Measurements from ENCODE around the gene GRIFIN.

GRIFIN gene

DNA sequence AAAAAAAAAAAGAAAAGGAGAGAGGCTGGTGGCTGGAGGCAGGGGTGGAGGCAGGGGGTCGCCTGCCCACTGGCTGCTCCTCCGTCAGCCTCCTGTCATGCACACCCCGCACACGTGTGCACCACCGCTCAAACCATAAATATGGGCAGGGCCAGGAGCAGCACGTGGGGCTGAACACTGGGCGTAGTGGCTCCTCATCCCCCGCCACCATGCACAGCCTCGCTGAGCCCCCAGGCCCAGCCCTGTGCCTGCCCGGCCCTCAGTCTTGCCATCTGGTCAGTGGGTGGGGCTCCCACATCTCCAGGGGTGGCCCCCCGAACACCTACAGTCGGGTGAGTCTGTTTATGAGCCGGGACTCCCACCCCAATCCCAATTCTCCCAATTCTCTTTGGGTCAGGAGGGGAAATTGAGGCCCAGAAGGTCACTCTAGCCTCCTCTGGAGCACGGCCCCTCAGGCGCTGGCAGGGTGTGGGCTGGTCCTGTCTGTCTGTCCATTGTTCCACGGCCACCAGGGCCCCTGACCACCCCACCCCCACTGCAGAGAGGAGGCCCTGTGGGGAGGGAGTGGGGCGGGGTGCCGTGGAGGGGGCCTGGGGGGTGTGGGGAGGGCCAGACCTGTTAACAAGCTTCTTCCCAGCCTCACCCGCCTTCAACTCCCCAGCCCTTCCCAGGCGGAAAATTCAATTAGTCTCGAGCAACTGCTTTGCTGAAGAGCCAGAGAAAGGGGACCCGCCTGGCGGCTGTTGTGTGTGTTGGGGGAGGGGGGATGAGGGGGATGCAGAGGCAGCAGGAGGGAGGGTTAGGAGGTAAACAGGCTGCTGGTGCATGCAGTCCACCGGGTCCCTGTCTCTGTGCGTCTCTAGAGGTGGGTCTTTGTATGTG, 19.5 kb upstream of the GRIFIN start:
- H3K36me3 ChIP-seq (ENCODE audit: insufficient read depth, low read length), result no peaks in the 10 kb centered on the region
- H3K9me3 ChIP-seq (ENCODE audit: insufficient read depth, low read depth, low read length), result no peaks in the 10 kb centered on the region
- H3K4me3 ChIP-seq (ENCODE audit: low read length), result no peak overlapping the region
- peaks cover 29% of the 10 kb centered on the region for H3K4me1 ChIP-seq (ENCODE audit: insufficient read depth, low read length)
- no peak overlapping the region for H3K9ac ChIP-seq (ENCODE audit: low read depth, low read length)
- 54% methylated on average over 22 of the region's 25 CpGs for WGBS
- H3K27ac ChIP-seq (ENCODE audit: low read depth, low read length), result peak overlapping the region; percentile 65
- H3K27me3 ChIP-seq (ENCODE audit: insufficient read depth, low read length), result no peaks in the 10 kb centered on the region

DNA sequence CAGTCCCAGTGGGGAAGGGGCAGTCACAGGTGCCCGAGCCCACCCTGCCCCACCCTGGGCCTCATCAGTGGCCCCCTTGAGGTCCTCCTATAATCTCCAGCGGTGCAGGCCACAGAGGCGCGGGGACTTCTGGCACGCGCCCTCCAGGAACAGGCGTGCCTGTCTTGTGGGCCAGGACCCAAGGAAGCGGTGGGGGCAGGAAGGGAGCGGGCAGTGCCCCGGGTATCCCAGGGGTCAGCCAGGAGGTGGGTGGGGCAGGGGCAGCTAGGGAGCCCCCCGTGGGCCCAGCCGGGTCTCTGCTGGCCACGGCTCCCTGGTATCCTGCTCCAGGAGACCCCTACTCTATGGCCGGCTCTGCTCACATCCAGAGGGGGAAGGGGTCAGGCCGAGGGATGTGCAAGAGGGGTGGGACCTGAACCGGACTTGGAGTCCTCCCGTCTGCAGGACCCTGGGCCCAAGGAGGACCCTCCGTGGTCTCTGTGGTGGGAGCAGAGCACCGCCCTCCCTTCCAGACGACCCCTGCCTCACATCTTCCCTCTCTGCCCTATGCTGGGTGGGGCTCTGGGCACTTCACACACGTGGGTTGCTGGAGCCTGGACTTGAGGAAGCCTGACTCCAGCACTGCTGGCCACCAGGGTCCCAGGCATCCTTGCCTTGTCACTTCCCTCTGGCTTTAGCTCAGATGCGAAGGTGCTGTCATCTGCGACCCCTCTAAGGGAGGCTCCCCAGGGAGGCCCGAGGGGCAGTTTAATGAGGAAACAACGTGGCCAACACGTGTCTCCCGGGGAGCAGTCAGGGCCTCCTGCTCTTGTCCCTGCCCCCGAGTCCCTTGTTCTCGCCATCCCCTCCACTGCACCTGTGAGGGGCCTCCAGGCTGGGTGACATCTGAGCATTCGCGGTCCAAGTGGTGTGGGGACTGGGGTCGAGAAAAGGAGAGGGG, 18.3 kb upstream of the GRIFIN start:
- Histone ChIP-seq H3K4me3 (ENCODE audit: low read length) (no peak overlapping the region), H3K9ac (ENCODE audit: low read depth, low read length) (no peak overlapping the region), H3K36me3 (ENCODE audit: insufficient read depth, low read length) (no peaks in the 10 kb centered on the region), H3K4me1 (ENCODE audit: insufficient read depth, low read length) (peaks cover 18% of the 10 kb centered on the region), H3K27ac (ENCODE audit: low read depth, low read length) (no peak overlapping the region), H3K27me3 (ENCODE audit: insufficient read depth, low read length) (no peaks in the 10 kb centered on the region), H3K9me3 (ENCODE audit: insufficient read depth, low read depth, low read length) (no peaks in the 10 kb centered on the region)
- WGBS, result 87% methylated on average over 32 of the region's 32 CpGs

DNA sequence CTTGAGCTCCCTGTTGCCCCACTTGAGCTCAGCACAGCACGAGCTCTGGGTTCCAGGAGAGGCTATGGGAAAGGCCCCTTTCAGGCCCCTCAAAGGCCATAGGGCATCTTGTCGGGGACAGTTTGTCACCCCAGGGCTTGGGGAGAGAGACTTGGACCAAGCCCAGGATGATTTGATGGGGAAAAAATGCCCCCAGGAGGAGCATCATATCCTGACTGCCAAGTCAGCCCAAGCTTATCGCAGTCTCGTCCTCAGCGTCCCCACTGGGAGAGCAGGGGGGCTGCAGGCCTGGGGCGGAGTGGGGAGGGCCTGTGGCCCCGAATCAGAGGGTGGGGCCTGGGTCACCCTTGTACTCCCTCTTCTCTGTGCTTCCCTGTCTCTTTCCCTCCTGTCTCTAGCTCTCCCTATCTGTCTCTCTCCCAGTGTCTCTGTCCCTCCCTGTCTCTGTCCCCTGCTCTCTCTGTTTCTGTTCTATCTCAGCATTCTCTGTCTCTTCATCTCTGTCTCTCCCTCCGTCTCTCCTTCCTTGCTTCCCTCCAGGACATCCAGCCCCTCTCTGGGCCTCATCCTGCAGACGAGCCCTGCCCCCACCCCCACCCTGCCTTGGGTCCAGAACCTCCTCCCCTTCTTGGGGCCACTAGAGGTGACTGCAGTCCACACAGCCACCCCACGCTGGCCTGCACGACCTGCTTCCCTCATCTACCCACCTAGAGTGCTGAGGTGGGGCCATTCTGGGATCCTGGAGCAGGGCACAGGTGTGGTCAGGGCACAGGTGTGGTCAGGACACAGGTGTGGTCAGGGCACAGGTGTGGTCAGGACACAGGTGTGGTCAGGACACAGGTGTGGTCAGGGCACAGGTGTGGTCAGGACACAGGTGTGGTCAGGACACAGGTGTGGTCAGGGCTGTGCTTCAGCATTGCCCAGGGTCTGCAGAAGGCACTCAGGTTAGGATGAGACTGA, 17.3 kb upstream of the GRIFIN start:
- H3K27me3 ChIP-seq (ENCODE audit: insufficient read depth, low read length), result no peaks in the 10 kb centered on the region
- no peak overlapping the region for H3K9ac ChIP-seq (ENCODE audit: low read depth, low read length)
- no peak overlapping the region for H3K27ac ChIP-seq (ENCODE audit: low read depth, low read length)
- peaks cover 10% of the 10 kb centered on the region for H3K4me1 ChIP-seq (ENCODE audit: insufficient read depth, low read length)
- H3K36me3 ChIP-seq (ENCODE audit: insufficient read depth, low read length), result no peaks in the 10 kb centered on the region
- no peak overlapping the region for H3K4me3 ChIP-seq (ENCODE audit: low read length)
- 81% methylated on average over 11 of the region's 11 CpGs for WGBS
- no peaks in the 10 kb centered on the region for H3K9me3 ChIP-seq (ENCODE audit: insufficient read depth, low read depth, low read length)

DNA sequence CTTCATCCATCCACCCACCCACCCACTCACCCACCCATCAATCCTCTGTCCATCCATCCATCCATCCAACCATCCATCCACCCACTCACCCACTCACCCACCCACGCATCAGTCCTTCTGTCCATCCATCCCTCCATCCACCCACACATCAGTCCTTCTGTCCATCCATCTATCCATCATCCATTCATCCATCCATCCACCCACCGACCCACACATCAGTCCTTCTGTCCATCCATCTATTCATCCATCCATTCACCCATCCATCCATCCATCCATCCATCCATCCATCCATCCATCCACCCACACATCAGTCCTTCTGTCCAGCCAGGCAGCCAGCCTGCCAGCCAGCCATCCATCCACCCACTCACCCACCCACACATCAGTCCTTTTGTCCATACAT, 15.8 kb upstream of the GRIFIN start:
- Histone ChIP-seq H3K27ac (ENCODE audit: low read depth, low read length) (no peak overlapping the region), H3K36me3 (ENCODE audit: insufficient read depth, low read length) (no peaks in the 10 kb centered on the region), H3K9me3 (ENCODE audit: insufficient read depth, low read depth, low read length) (no peaks in the 10 kb centered on the region), H3K27me3 (ENCODE audit: insufficient read depth, low read length) (no peaks in the 10 kb centered on the region), H3K4me3 (ENCODE audit: low read length) (no peak overlapping the region), H3K4me1 (ENCODE audit: insufficient read depth, low read length) (peaks cover 4% of the 10 kb centered on the region; the same call in 1 of the 2 replicates), H3K9ac (ENCODE audit: low read depth, low read length) (no peak overlapping the region)
- WGBS, result 88% methylated on average over 2 of the region's 2 CpGs

DNA sequence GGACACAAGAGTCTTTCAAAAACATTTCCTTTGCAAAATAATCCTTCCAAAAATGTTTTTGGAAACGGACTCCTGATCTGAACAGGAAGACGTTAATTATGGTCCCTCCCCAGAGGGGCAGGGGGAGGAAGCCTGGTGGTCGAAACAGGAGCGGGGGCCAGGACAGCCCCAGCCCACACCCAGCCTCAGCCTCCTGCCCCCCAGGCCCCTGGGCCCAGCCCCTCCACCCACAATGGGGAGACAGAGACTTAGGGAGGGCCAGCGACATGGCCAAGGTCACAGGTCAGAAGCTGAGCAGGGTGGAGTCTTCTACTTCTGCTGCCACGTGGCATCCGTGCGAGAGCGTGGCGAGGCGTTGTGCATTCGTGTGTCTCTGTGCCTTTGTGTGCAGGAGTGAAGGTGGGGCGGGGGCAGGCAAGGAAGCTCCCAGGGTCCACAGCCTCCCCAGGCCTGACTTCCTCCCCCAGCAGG, 14.0 kb upstream of the GRIFIN start:
- 97% methylated on average over 13 of the region's 13 CpGs for WGBS
- H3K27ac ChIP-seq (ENCODE audit: low read depth, low read length), result no peak overlapping the region
- no peaks in the 10 kb centered on the region for H3K4me1 ChIP-seq (ENCODE audit: insufficient read depth, low read length)
- no peaks in the 10 kb centered on the region for H3K9me3 ChIP-seq (ENCODE audit: insufficient read depth, low read depth, low read length)
- H3K27me3 ChIP-seq (ENCODE audit: insufficient read depth, low read length), result no peaks in the 10 kb centered on the region
- no peaks in the 10 kb centered on the region for H3K36me3 ChIP-seq (ENCODE audit: insufficient read depth, low read length)
- no peak overlapping the region for H3K4me3 ChIP-seq (ENCODE audit: low read length)
- H3K9ac ChIP-seq (ENCODE audit: low read depth, low read length), result no peak overlapping the region

DNA sequence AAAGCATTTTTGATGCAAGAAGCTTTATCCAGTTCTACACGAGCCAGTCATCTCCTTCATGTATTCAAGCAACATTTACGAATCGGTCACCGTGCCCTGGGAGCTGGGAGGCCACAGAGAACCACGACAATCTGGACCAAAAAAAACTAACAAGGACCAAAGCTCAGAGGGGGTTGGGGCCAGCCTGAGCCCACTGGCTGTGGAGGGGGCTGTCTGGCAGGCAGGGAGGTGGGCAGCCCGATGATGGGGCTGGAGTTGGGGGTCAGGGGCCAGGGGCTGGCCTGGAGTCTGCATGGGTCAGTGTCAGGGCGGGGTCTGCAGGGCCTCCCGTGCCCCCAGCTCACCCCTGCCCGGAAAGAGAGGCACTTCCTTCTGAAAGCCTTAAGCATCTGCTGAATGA, 12.5 kb upstream of the GRIFIN start:
- Histone ChIP-seq H3K9me3 (ENCODE audit: insufficient read depth, low read depth, low read length) (no peaks in the 10 kb centered on the region), H3K27ac (ENCODE audit: low read depth, low read length) (no peak overlapping the region), H3K4me1 (ENCODE audit: insufficient read depth, low read length) (no peaks in the 10 kb centered on the region), H3K36me3 (ENCODE audit: insufficient read depth, low read length) (no peaks in the 10 kb centered on the region), H3K4me3 (ENCODE audit: low read length) (no peak overlapping the region), H3K9ac (ENCODE audit: low read depth, low read length) (no peak overlapping the region), H3K27me3 (ENCODE audit: insufficient read depth, low read length) (no peaks in the 10 kb centered on the region)
- WGBS, result 83% methylated on average over 9 of the region's 9 CpGs

DNA sequence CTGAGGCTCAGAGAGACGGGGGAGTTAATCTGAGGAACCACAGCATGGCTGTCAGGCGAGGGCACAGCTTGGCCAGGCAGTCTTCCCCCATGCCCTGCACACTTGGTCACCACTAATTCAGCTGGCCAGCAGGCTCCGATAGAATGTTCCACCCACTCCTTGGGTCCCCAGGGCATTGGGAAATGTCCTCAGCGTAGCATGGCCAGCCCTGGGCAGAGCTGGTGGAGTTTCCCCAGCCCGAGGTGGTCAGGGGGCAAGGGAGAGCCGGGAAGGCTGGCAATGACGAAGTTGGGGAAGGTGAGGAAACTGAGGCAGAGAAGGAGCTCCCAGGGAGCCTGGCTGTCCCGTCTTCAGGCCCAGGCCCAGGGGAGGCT, 12.1 kb upstream of the GRIFIN start:
- no peaks in the 10 kb centered on the region for H3K27me3 ChIP-seq (ENCODE audit: insufficient read depth, low read length)
- H3K9ac ChIP-seq (ENCODE audit: low read depth, low read length), result no peak overlapping the region
- WGBS, result 89% methylated on average over 8 of the region's 8 CpGs
- no peaks in the 10 kb centered on the region for H3K4me1 ChIP-seq (ENCODE audit: insufficient read depth, low read length)
- H3K27ac ChIP-seq (ENCODE audit: low read depth, low read length), result no peak overlapping the region
- no peak overlapping the region for H3K4me3 ChIP-seq (ENCODE audit: low read length)
- H3K36me3 ChIP-seq (ENCODE audit: insufficient read depth, low read length), result no peaks in the 10 kb centered on the region
- no peaks in the 10 kb centered on the region for H3K9me3 ChIP-seq (ENCODE audit: insufficient read depth, low read depth, low read length)

DNA sequence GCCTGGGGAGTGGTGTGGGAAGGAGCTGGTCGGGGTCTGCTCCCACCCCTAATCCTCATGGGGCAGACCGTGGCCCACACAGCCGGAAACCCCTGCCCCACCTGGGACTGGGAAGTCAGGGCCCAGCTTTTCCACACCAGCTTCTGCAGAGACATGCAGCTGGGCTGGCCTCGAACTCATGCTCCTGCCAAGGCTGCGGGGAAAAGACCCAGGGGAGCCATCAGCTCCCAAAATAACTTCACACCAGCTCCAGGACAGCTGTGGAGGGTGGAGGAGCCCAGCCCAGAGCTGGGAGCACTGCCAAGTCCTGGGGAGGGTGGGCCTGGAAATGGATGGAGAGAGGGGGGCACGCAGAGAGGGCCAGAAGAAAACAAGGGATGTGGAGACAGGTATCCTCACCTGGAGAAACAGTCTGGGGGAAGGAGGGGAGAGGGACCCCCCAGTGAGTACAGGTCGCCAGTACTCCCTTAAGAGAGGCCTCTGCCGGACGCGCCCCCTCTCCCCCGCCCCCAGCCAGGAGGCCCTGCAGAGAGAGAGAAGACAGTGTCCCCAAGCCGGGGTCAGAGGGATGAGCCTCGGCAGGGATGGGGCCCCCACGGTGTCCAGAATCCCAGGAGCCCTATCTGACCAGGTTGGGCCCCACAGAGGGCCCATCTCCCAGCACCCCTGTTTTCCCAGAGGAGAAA, 11.5 kb upstream of the GRIFIN start:
- H3K9me3 ChIP-seq (ENCODE audit: insufficient read depth, low read depth, low read length), result no peaks in the 10 kb centered on the region
- H3K4me1 ChIP-seq (ENCODE audit: insufficient read depth, low read length), result no peaks in the 10 kb centered on the region
- H3K27ac ChIP-seq (ENCODE audit: low read depth, low read length), result no peak overlapping the region
- no peak overlapping the region for H3K9ac ChIP-seq (ENCODE audit: low read depth, low read length)
- H3K36me3 ChIP-seq (ENCODE audit: insufficient read depth, low read length), result no peaks in the 10 kb centered on the region
- no peak overlapping the region for H3K4me3 ChIP-seq (ENCODE audit: low read length)
- 86% methylated on average over 14 of the region's 14 CpGs for WGBS
- H3K27me3 ChIP-seq (ENCODE audit: insufficient read depth, low read length), result no peaks in the 10 kb centered on the region

DNA sequence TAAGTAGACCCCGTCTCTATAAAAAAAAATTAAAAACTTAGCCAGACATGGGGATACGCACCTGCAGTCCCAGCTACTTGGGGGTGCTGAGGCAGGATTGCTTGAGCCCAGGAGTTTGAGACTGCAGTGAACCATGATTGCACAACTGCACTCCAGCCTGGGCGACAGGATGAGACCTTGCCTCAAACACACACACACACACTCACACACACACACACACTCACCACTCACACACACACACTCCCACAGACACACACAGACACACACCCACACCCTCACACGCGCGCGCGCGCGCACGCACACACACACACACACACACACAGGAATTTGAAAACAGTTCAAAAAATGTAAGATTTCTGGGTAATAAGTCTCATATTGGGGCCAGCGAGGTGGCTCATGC, 8.7 kb upstream of the GRIFIN start:
- H3K4me1 ChIP-seq (ENCODE audit: insufficient read depth, low read length), result no peaks in the 10 kb centered on the region
- H3K9ac ChIP-seq (ENCODE audit: low read depth, low read length), result no peak overlapping the region
- H3K27me3 ChIP-seq (ENCODE audit: insufficient read depth, low read length), result no peaks in the 10 kb centered on the region
- H3K36me3 ChIP-seq (ENCODE audit: insufficient read depth, low read length), result no peaks in the 10 kb centered on the region
- 96% methylated on average over 12 of the region's 12 CpGs for WGBS
- H3K4me3 ChIP-seq (ENCODE audit: low read length), result no peak overlapping the region
- no peak overlapping the region for H3K27ac ChIP-seq (ENCODE audit: low read depth, low read length)
- no peaks in the 10 kb centered on the region for H3K9me3 ChIP-seq (ENCODE audit: insufficient read depth, low read depth, low read length)

DNA sequence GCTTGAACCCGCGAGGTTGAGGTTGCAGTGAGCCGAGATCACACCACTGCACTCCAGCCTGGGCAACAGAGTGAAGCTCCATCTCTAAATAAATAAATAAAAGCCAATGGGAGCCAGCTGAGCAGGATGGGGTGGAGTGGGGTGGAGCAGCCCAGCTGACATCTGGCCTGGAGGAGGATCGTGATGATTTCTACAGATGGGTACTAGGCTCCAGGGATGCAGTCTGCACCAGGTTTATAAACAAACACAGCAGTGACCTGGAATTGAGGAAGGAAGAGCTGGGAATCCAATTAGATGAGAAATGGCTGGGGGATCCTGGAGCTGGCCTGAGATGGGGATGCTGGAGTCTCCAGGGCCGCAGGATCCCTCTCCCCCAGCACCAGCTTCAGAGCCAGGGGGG, 7.3 kb upstream of the GRIFIN start:
- 88% methylated on average over 5 of the region's 5 CpGs for WGBS
- Histone ChIP-seq H3K9me3 (ENCODE audit: insufficient read depth, low read depth, low read length) (no peaks in the 10 kb centered on the region), H3K4me3 (ENCODE audit: low read length) (no peak overlapping the region), H3K27me3 (ENCODE audit: insufficient read depth, low read length) (no peaks in the 10 kb centered on the region), H3K9ac (ENCODE audit: low read depth, low read length) (no peak overlapping the region), H3K36me3 (ENCODE audit: insufficient read depth, low read length) (no peaks in the 10 kb centered on the region), H3K27ac (ENCODE audit: low read depth, low read length) (no peak overlapping the region), H3K4me1 (ENCODE audit: insufficient read depth, low read length) (no peaks in the 10 kb centered on the region)

All from HUES64 (cell line).